ENCODE measurements around the gene HERPUD1. TPM values are rescaled to one million over a fixed set of nuclear protein-coding genes. Genes with fewer than 3 reads are reported as not detected.

HERPUD1 gene
- total RNA-seq, 1 experiment from 2014 or later = 45.2 TPM

DNA sequence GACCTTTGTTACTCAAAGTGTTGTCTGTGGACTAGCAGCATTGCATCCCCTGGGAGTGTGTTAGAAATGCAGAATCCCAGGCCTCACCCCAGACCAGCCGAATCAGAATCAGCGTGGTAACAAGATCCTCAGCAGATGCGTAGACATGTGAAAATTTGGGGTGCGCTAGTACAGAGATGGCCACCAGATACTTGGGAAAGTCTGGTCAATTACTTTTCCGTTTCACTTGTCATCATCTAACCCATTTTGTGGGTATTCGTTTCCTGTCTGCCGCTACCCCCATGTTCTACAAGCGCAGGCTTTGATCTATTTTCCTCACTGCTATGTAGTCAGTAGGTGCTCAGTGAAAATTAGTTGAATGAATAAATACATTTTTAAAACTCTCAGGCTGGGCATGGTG lies 33.1 kb upstream of the HERPUD1 start:
- POLR2A ChIA-PET = no interaction called here
- intact Hi-C loops (cut with micrococcal nuclease; ENCODE audit: unreplicated experiment) = no loop called here
- TF ChIP-seq SIN3A (IDR thresholded peaks at IDR 0.05; ENCODE audit: borderline replicate concordance, insufficient read depth, low read depth, low read length) (no peak), TCF7L2 (IDR thresholded peaks at IDR 0.05; ENCODE audit: low read depth, low read length) (no peak), POLR2AphosphoS5 (IDR thresholded peaks at IDR 0.05; ENCODE audit: low read depth, low read length) (no peak)
- TF ChIP-seq, protein P1, sequence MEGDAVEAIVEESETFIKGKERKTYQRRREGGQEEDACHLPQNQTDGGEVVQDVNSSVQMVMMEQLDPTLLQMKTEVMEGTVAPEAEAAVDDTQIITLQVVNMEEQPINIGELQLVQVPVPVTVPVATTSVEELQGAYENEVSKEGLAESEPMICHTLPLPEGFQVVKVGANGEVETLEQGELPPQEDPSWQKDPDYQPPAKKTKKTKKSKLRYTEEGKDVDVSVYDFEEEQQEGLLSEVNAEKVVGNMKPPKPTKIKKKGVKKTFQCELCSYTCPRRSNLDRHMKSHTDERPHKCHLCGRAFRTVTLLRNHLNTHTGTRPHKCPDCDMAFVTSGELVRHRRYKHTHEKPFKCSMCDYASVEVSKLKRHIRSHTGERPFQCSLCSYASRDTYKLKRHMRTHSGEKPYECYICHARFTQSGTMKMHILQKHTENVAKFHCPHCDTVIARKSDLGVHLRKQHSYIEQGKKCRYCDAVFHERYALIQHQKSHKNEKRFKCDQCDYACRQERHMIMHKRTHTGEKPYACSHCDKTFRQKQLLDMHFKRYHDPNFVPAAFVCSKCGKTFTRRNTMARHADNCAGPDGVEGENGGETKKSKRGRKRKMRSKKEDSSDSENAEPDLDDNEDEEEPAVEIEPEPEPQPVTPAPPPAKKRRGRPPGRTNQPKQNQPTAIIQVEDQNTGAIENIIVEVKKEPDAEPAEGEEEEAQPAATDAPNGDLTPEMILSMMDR (IDR thresholded peaks at IDR 0.05) = no peak
- TF ChIP-seq, protein P2, sequence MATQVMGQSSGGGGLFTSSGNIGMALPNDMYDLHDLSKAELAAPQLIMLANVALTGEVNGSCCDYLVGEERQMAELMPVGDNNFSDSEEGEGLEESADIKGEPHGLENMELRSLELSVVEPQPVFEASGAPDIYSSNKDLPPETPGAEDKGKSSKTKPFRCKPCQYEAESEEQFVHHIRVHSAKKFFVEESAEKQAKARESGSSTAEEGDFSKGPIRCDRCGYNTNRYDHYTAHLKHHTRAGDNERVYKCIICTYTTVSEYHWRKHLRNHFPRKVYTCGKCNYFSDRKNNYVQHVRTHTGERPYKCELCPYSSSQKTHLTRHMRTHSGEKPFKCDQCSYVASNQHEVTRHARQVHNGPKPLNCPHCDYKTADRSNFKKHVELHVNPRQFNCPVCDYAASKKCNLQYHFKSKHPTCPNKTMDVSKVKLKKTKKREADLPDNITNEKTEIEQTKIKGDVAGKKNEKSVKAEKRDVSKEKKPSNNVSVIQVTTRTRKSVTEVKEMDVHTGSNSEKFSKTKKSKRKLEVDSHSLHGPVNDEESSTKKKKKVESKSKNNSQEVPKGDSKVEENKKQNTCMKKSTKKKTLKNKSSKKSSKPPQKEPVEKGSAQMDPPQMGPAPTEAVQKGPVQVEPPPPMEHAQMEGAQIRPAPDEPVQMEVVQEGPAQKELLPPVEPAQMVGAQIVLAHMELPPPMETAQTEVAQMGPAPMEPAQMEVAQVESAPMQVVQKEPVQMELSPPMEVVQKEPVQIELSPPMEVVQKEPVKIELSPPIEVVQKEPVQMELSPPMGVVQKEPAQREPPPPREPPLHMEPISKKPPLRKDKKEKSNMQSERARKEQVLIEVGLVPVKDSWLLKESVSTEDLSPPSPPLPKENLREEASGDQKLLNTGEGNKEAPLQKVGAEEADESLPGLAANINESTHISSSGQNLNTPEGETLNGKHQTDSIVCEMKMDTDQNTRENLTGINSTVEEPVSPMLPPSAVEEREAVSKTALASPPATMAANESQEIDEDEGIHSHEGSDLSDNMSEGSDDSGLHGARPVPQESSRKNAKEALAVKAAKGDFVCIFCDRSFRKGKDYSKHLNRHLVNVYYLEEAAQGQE (IDR thresholded peaks at IDR 0.05; ENCODE audit: insufficient read depth in 1 of 2, low read depth in 2 of 2, low read length in 1 of 2) = no peak
- Histone ChIP-seq H3K4me1 (ENCODE audit: control insufficient read depth, insufficient read depth, low read length) (no peaks in the 10 kb centered on the region), H3K36me3 (ENCODE audit: control insufficient read depth, insufficient read depth, low read length) (no peaks in the 10 kb centered on the region), H3K27me3 (ENCODE audit: control insufficient read depth, insufficient read depth, low read length) (no peaks in the 10 kb centered on the region), H3K4me3 (ENCODE audit: low read depth in 2 of 2, low read length in 2 of 2) (no peak overlapping the region), H3K27ac (ENCODE audit: low read length) (no peak overlapping the region), H3K9me3 (ENCODE audit: control insufficient read depth, insufficient read depth, low read depth, low read length) (no peaks in the 10 kb centered on the region)
- in situ Hi-C loops (cut with HindIII; ENCODE audit: low pct_unique_long_range_greater_than_20kb, low sequenced_read_pairs) = no loop called here
- CTCF ChIA-PET = no interaction called here
- no TSS peak for BruUV-seq (replicated peaks)
- ATAC-seq (no peak), DNase-seq (ENCODE audit: low read depth, low spot score) (no peak)

DNA sequence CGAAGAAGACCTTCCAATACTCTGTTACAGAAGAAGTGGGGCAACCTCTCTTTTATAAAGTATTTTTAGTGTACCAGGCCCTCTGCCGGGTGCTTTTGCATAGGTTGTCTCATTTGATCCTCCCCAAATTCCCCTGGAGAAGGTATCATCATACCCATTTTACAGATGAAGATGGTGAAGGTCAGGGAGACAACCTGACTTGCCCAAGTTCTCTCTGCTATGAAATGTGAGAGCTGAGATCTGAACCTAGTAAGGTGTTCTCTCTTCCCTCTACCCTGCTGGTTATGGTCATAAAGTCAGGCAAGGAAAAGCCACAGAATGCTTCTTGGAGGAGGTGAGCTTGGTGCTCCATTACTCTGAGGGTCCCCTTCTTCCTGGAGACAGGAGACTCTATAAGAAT lies 28.1 kb upstream of the HERPUD1 start:
- no peak for ATAC-seq
- no peak overlapping the region for H3K4me3 ChIP-seq (ENCODE audit: low read depth in 2 of 2, low read length in 2 of 2)

More for the DNA sequence above, 28.1 kb upstream of the HERPUD1 start:
- in situ Hi-C loops (cut with HindIII; ENCODE audit: low pct_unique_long_range_greater_than_20kb, low sequenced_read_pairs) (no loop called here), intact Hi-C loops (cut with micrococcal nuclease; ENCODE audit: unreplicated experiment) (no loop called here)
- H3K27me3 ChIP-seq (ENCODE audit: control insufficient read depth, insufficient read depth, low read length) = no peaks in the 10 kb centered on the region
- DNase-seq (ENCODE audit: low read depth, low spot score) = no peak
- H3K27ac ChIP-seq (ENCODE audit: low read length) = no peak overlapping the region
- ChIA-PET CTCF (no interaction called here), POLR2A (interaction anchor here (0.6 kb wide), 1 partner anchor 21 kb away, joined by 8 read pairs; no protein-coding TSS in a partner anchor)
- BruUV-seq (replicated peaks) = no TSS peak
- TF ChIP-seq, protein P2 (IDR thresholded peaks at IDR 0.05; ENCODE audit: insufficient read depth in 1 of 2, low read depth in 2 of 2, low read length in 1 of 2) = no peak
- TF ChIP-seq TCF7L2 (IDR thresholded peaks at IDR 0.05; ENCODE audit: low read depth, low read length) (no peak), SIN3A (IDR thresholded peaks at IDR 0.05; ENCODE audit: borderline replicate concordance, insufficient read depth, low read depth, low read length) (no peak), POLR2AphosphoS5 (IDR thresholded peaks at IDR 0.05; ENCODE audit: low read depth, low read length) (no peak)
- TF ChIP-seq, protein P1 (IDR thresholded peaks at IDR 0.05) = no peak
- no peaks in the 10 kb centered on the region for H3K4me1 ChIP-seq (ENCODE audit: control insufficient read depth, insufficient read depth, low read length)
- no peaks in the 10 kb centered on the region for H3K36me3 ChIP-seq (ENCODE audit: control insufficient read depth, insufficient read depth, low read length)
- no peaks in the 10 kb centered on the region for H3K9me3 ChIP-seq (ENCODE audit: control insufficient read depth, insufficient read depth, low read depth, low read length)
